ENCODE results near the gene PRDX2. TPM values are rescaled to one million over a fixed set of nuclear protein-coding genes. Genes with fewer than 3 reads are reported as not detected.

PRDX2 gene
- total and polyA plus RNA-seq, 2 of the 4 experiments (the other 2 are of a cell fraction) = 371 to 378 TPM

Small RNA genes within 50 kb of the gene (microRNA-seq; reads per million reads assigned to microRNA genes)
- gene MIR5684 (ENCODE audit: insufficient read depth in 1 of 2, insufficient read length in 1 of 2, unreplicated experiment in 1 of 2) = 0 reads per million in 2 experiments

Small RNA genes within 50 kb of the gene (small RNA-seq; reads per million reads assigned to genes)
- 0 reads per million in 5 experiments for gene MIR5684

Other genes with a start within 250 kb of the PRDX2 start
- 8.1 and 9.0 TPM in 2 replicates for gene ZNF490, start 191.0 kb downstream of the PRDX2 start, total RNA-seq (2012; rRNA removed)
- 1.5 and 1.7 TPM in 2 replicates for gene ZNF490, start 191.0 kb downstream of the PRDX2 start, polyA plus RNA-seq (2012; rRNA removed)
- 15.8 and 19.4 TPM in 2 replicates for gene ZNF791, start 190.9 kb downstream of the PRDX2 start, total RNA-seq (2012; rRNA removed)
- 7.0 and 7.1 TPM in 2 replicates for gene ZNF791, start 190.9 kb downstream of the PRDX2 start, polyA plus RNA-seq (2012; rRNA removed)
- gene MAN2B1, start 135.1 kb downstream of the PRDX2 start, total RNA-seq (2012; rRNA removed) = 10.4 and 10.6 TPM in 2 replicates
- gene MAN2B1, start 135.1 kb downstream of the PRDX2 start, polyA plus RNA-seq (2012; rRNA removed) = 55.4 and 64.0 TPM in 2 replicates
- gene WDR83, start 135.0 kb downstream of the PRDX2 start, total RNA-seq (2012; rRNA removed) = 5.3 and 5.9 TPM in 2 replicates
- 8.9 and 10.5 TPM in 2 replicates for gene WDR83, start 135.0 kb downstream of the PRDX2 start, polyA plus RNA-seq (2012; rRNA removed)
- gene DHPS, start 119.9 kb downstream of the PRDX2 start, total RNA-seq (2012; rRNA removed) = 73.3 and 82.8 TPM in 2 replicates
- 85.0 and 88.6 TPM in 2 replicates for gene DHPS, start 119.9 kb downstream of the PRDX2 start, polyA plus RNA-seq (2012; rRNA removed)
- not detected in 2 replicates for gene GNG14, start 113.8 kb downstream of the PRDX2 start, total RNA-seq (2012; rRNA removed)
- gene GNG14, start 113.8 kb downstream of the PRDX2 start, polyA plus RNA-seq (2012; rRNA removed) = not detected in 2 replicates
- gene FBXW9, start 105.2 kb downstream of the PRDX2 start, total RNA-seq (2012; rRNA removed) = 8.6 and 9.5 TPM in 2 replicates
- 14.2 and 14.4 TPM in 2 replicates for gene FBXW9, start 105.2 kb downstream of the PRDX2 start, polyA plus RNA-seq (2012; rRNA removed)
- gene TNPO2, start 77.9 kb downstream of the PRDX2 start, total RNA-seq (2012; rRNA removed) = 32.8 and 36.0 TPM in 2 replicates
- gene TNPO2, start 77.9 kb downstream of the PRDX2 start, polyA plus RNA-seq (2012; rRNA removed) = 77.2 and 82.3 TPM in 2 replicates
- 99.2 and 113 TPM in 2 replicates for gene TRIR, start 67.1 kb downstream of the PRDX2 start, total RNA-seq (2012; rRNA removed)
- gene TRIR, start 67.1 kb downstream of the PRDX2 start, polyA plus RNA-seq (2012; rRNA removed) = 201 and 242 TPM in 2 replicates
- gene GET3, start 64.3 kb downstream of the PRDX2 start, total RNA-seq (2012; rRNA removed) = 111 and 129 TPM in 2 replicates
- gene GET3, start 64.3 kb downstream of the PRDX2 start, polyA plus RNA-seq (2012; rRNA removed) = 152 and 178 TPM in 2 replicates
- gene BEST2, start 50.0 kb downstream of the PRDX2 start, total RNA-seq (2012; rRNA removed) = not detected in 2 replicates
- gene BEST2, start 50.0 kb downstream of the PRDX2 start, polyA plus RNA-seq (2012; rRNA removed) = not detected in 2 replicates
- gene HOOK2, start 26.2 kb downstream of the PRDX2 start, total RNA-seq (2012; rRNA removed) = 7.5 and 8.1 TPM in 2 replicates
- 11.0 and 21.6 TPM in 2 replicates for gene HOOK2, start 26.2 kb downstream of the PRDX2 start, polyA plus RNA-seq (2012; rRNA removed)
- 20.8 and 32.8 TPM in 2 replicates for gene JUNB, start 10.3 kb downstream of the PRDX2 start, total RNA-seq (2012; rRNA removed)
- 109 and 141 TPM in 2 replicates for gene JUNB, start 10.3 kb downstream of the PRDX2 start, polyA plus RNA-seq (2012; rRNA removed)
- not detected in 2 replicates for gene THSD8, start 269 bp upstream of the PRDX2 start, total RNA-seq (2012; rRNA removed)
- gene THSD8, start 269 bp upstream of the PRDX2 start, polyA plus RNA-seq (2012; rRNA removed) = 0.68 and 0.90 TPM in 2 replicates
- 44.6 and 45.5 TPM in 2 replicates for gene RNASEH2A, start 4.8 kb upstream of the PRDX2 start, total RNA-seq (2012; rRNA removed)
- gene RNASEH2A, start 4.8 kb upstream of the PRDX2 start, polyA plus RNA-seq (2012; rRNA removed) = 34.9 and 39.4 TPM in 2 replicates
- gene RTBDN, start 32.8 kb upstream of the PRDX2 start, total RNA-seq (2012; rRNA removed) = not detected in 2 replicates
- 0.07 and 0.14 TPM in 2 replicates for gene RTBDN, start 32.8 kb upstream of the PRDX2 start, polyA plus RNA-seq (2012; rRNA removed)
- gene MAST1, start 36.7 kb upstream of the PRDX2 start, total RNA-seq (2012; rRNA removed) = 0.28 and 1.1 TPM in 2 replicates
- 0.44 and 0.56 TPM in 2 replicates for gene MAST1, start 36.7 kb upstream of the PRDX2 start, polyA plus RNA-seq (2012; rRNA removed)
- 6.4 and 9.5 TPM in 2 replicates for gene DNASE2, start 79.6 kb upstream of the PRDX2 start, total RNA-seq (2012; rRNA removed)
- gene DNASE2, start 79.6 kb upstream of the PRDX2 start, polyA plus RNA-seq (2012; rRNA removed) = 31.1 and 32.0 TPM in 2 replicates
- gene KLF1, start 85.4 kb upstream of the PRDX2 start, total RNA-seq (2012; rRNA removed) = not detected in 2 replicates
- gene KLF1, start 85.4 kb upstream of the PRDX2 start, polyA plus RNA-seq (2012; rRNA removed) = not detected in 2 replicates
- gene GCDH, start 89.4 kb upstream of the PRDX2 start, total RNA-seq (2012; rRNA removed) = 41.1 and 41.6 TPM in 2 replicates
- gene GCDH, start 89.4 kb upstream of the PRDX2 start, polyA plus RNA-seq (2012; rRNA removed) = 24.5 and 27.7 TPM in 2 replicates
- under 0.01 and 0.36 TPM in 2 replicates for gene SYCE2, start 117.5 kb upstream of the PRDX2 start, total RNA-seq (2012; rRNA removed)
- 0.19 and 0.50 TPM in 2 replicates for gene SYCE2, start 117.5 kb upstream of the PRDX2 start, polyA plus RNA-seq (2012; rRNA removed)
- 49.3 and 53.0 TPM in 2 replicates for gene FARSA, start 131.9 kb upstream of the PRDX2 start, total RNA-seq (2012; rRNA removed)
- gene FARSA, start 131.9 kb upstream of the PRDX2 start, polyA plus RNA-seq (2012; rRNA removed) = 75.9 and 80.9 TPM in 2 replicates
- 3,245 and 3,358 TPM in 2 replicates for gene CALR, start 136.8 kb upstream of the PRDX2 start, total RNA-seq (2012; rRNA removed)
- 1,894 and 1,932 TPM in 2 replicates for gene CALR, start 136.8 kb upstream of the PRDX2 start, polyA plus RNA-seq (2012; rRNA removed)
- gene RAD23A, start 144.1 kb upstream of the PRDX2 start, total RNA-seq (2012; rRNA removed) = 54.3 and 56.4 TPM in 2 replicates
- gene RAD23A, start 144.1 kb upstream of the PRDX2 start, polyA plus RNA-seq (2012; rRNA removed) = 67.8 and 79.7 TPM in 2 replicates
- 13.3 and 22.5 TPM in 2 replicates for gene GADD45GIP1, start 155.4 kb upstream of the PRDX2 start, total RNA-seq (2012; rRNA removed)
- 42.4 and 64.7 TPM in 2 replicates for gene GADD45GIP1, start 155.4 kb upstream of the PRDX2 start, polyA plus RNA-seq (2012; rRNA removed)
- not detected in 2 replicates for gene DAND5, start 167.8 kb upstream of the PRDX2 start, total RNA-seq (2012; rRNA removed)
- 0.03 TPM in 1 of 2 replicates, not detected in the other for gene DAND5, start 167.8 kb upstream of the PRDX2 start, polyA plus RNA-seq (2012; rRNA removed)
- gene NFIX, start 193.7 kb upstream of the PRDX2 start, total RNA-seq (2012; rRNA removed) = 10.0 and 10.2 TPM in 2 replicates
- gene NFIX, start 193.7 kb upstream of the PRDX2 start, polyA plus RNA-seq (2012; rRNA removed) = 46.9 and 47.7 TPM in 2 replicates